Measurements from ENCODE around the gene TSPEAR. TPM values are rescaled to one million over a fixed set of nuclear protein-coding genes. Genes with fewer than 3 reads are reported as not detected.

TSPEAR gene
- total RNA-seq, 2 donors from 2014 or later: not detected

DNA sequence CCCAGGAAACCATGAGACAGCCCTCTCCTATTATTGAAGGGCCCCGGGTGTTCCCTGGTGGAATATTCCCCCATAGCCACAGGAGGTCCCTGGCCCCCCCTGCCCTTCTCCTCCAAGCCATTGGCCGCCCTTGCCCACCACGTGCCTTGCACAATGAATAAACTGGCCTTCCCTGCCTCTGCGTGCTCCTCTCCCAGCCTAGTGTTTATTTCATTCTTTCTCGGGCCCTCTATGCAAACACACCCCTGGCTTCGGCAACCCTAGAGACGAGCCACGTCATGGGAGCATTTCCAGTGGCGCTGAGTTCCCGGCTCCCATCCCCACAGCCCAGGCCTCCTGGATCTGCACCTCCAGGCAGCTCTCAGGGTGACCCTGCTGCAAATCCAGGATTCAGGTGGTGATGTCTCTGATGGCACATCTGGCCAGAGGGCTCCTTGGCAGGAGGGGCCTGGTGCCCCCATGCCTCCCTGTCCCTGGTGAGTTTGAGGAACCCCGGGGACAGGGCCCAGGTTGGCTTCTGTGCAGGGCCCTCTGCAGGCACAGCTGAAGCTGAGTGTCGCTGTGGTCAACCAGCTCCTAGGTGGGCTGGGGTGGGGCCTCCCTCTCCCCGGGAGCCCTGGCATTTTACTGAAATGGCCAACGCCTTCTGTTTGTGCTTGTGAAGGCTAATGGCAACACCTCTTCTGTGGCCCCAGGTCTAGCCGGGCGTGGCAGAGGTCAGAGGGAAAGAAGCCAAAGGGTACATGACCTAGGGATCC lies 8.2 kb downstream of the TSPEAR start:
- H3K36me3 ChIP-seq: no peaks in the 10 kb centered on the region
- H3K9me3 ChIP-seq: no peaks in the 10 kb centered on the region
- peaks cover 10% of the 10 kb centered on the region for H3K27me3 ChIP-seq (replicated peaks; ENCODE audit: insufficient read depth)
- TF ChIP-seq, protein P1, sequence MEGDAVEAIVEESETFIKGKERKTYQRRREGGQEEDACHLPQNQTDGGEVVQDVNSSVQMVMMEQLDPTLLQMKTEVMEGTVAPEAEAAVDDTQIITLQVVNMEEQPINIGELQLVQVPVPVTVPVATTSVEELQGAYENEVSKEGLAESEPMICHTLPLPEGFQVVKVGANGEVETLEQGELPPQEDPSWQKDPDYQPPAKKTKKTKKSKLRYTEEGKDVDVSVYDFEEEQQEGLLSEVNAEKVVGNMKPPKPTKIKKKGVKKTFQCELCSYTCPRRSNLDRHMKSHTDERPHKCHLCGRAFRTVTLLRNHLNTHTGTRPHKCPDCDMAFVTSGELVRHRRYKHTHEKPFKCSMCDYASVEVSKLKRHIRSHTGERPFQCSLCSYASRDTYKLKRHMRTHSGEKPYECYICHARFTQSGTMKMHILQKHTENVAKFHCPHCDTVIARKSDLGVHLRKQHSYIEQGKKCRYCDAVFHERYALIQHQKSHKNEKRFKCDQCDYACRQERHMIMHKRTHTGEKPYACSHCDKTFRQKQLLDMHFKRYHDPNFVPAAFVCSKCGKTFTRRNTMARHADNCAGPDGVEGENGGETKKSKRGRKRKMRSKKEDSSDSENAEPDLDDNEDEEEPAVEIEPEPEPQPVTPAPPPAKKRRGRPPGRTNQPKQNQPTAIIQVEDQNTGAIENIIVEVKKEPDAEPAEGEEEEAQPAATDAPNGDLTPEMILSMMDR (IDR thresholded peaks at IDR 0.05): no peak
- no peak for ATAC-seq (ENCODE audit: insufficient number of reproducible peaks, low FRiP score, low read depth)
- no peak overlapping the region for H3K27ac ChIP-seq
- no peaks in the 10 kb centered on the region for H3K4me1 ChIP-seq (ENCODE audit: control insufficient read depth in 1 of 2, low read depth in 2 of 2)
- H3K4me3 ChIP-seq: no peak overlapping the region
- no peak for DNase-seq (ENCODE audit: low spot score)

DNA sequence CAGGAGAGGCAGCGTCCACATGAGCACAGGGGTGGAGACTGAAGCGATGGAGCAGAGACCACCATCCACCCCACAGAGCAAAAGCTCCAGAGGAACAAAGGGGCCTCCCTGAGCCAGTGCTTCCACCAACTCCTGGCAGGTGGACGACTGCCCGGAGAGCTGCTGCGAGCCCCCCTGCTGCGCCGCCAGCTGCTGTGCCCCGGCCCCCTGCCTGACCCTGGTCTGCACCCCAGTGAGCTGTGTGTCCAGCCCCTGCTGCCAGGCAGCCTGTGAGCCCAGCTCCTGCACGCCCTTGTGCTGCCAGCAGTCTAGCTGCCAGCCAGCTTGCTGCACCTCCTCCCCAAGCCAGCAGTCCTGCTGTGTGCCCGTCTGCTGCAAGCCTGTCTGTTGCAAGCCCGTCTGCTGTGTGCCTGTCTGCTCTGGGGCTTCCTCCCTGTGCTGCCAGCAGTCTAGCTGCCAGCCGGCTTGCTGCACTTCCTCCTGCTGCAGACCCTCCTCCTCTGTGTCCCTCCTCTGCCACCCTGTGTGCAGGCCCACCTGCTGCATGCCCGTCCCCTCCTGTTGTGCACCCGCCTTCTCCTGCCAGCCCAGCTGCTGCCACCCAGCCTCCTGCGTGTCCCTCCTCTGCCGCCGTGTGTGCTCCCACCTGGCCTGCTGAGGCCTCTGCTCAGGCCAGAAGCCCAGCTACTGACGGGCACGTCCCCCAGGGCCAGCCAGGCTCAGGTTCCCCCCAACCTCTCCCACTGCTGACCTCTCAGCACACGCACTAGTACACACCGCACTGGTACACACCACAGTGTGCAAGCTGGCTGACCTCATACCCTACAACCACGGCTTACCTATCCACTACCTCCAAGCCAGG lies 9.0 kb downstream of the TSPEAR start:
- no peak overlapping the region for H3K4me3 ChIP-seq
- no peak for DNase-seq (ENCODE audit: low spot score)
- no peaks in the 10 kb centered on the region for H3K9me3 ChIP-seq
- no peaks in the 10 kb centered on the region for H3K4me1 ChIP-seq (ENCODE audit: control insufficient read depth in 1 of 2, low read depth in 2 of 2)
- no peak overlapping the region for H3K27ac ChIP-seq
- H3K27me3 ChIP-seq (replicated peaks; ENCODE audit: insufficient read depth): peaks cover 10% of the 10 kb centered on the region
- no peak for ATAC-seq (ENCODE audit: insufficient number of reproducible peaks, low FRiP score, low read depth)
- H3K36me3 ChIP-seq: no peaks in the 10 kb centered on the region
- TF ChIP-seq, protein P1 (IDR thresholded peaks at IDR 0.05): no peak

DNA sequence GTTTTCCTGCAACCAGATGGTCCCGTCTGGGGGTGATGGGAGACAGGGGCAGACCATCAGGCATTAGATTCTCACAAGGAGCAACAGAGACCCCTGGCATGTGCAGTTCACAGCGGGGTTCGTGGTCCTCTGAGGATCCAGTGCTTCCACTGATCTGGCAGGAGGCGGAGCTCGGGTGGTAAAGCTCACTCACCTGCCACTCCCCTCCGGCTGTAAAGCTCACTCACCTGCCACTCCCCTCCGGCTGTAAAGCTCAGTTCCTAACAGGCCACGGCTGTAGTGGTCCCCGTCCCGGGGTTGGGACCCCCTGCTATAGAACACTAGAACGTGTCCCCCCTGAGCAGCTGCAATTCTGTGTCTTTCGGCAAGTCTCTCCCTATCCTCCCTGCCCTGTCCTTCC lies 9.8 kb downstream of the TSPEAR start:
- TF ChIP-seq, protein P1 (IDR thresholded peaks at IDR 0.05): no peak
- Histone ChIP-seq H3K27ac (no peak overlapping the region), H3K36me3 (no peaks in the 10 kb centered on the region), H3K4me1 (ENCODE audit: control insufficient read depth in 1 of 2, low read depth in 2 of 2) (no peaks in the 10 kb centered on the region), H3K4me3 (no peak overlapping the region), H3K27me3 (replicated peaks; ENCODE audit: insufficient read depth) (peaks cover 6% of the 10 kb centered on the region), H3K9me3 (no peaks in the 10 kb centered on the region)
- ATAC-seq (ENCODE audit: insufficient number of reproducible peaks, low FRiP score, low read depth): no peak
- DNase-seq (ENCODE audit: low spot score): no peak

DNA sequence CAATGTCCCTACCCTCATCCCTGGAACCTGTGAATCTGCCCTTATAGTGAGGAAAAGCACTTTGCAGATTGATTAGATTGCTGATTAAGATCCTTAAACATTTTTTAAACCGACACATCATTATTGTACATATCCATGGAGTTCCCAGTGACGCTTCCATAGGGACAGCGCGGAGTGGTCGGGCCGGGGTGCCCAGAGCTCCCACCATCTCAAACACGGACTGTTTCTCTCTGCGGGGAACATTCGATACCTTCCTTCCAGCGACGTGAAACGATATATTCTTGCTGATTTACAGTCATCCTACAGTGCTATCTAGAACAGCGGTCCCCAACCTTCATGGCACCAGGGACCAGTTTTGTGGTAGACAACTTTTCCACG lies 10.4 kb downstream of the TSPEAR start:
- no peak overlapping the region for H3K4me3 ChIP-seq
- DNase-seq (ENCODE audit: low spot score): no peak

More for the DNA sequence above, 10.4 kb downstream of the TSPEAR start:
- TF ChIP-seq, protein P1 (IDR thresholded peaks at IDR 0.05): no peak
- no peaks in the 10 kb centered on the region for H3K36me3 ChIP-seq
- no peaks in the 10 kb centered on the region for H3K4me1 ChIP-seq (ENCODE audit: control insufficient read depth in 1 of 2, low read depth in 2 of 2)
- no peak overlapping the region for H3K27ac ChIP-seq
- H3K9me3 ChIP-seq: no peaks in the 10 kb centered on the region
- H3K27me3 ChIP-seq (replicated peaks; ENCODE audit: insufficient read depth): peaks cover under 1% of the 10 kb centered on the region
- ATAC-seq (ENCODE audit: insufficient number of reproducible peaks, low FRiP score, low read depth): no peak
